OCI-LY7 (cell line): ENCODE data around the gene HIVEP2.

Experiments
- EZH2phosphoT487 ChIP-seq: fragments of 200-600 bp; sonication (generic); IDR thresholded peaks from 2 replicates; pipeline ENCODE4 v1.6.1; 2018; ENCODE audit warnings: low read depth, borderline replicate concordance, mild to moderate bottlenecking, mixed run types, antibody characterized with exemption, low read length, moderate library complexity, mixed read lengths
- TF ChIP-seq, protein P1 (sequence below): fragments of 200-600 bp; sonication (generic); conservative IDR thresholded peaks from 2 replicates; pipeline ENCODE4 v1.5.1; 2014; ENCODE audit warnings: mild to moderate bottlenecking, antibody characterized with exemption, low read length, moderate library complexity, mixed read lengths

DNA sequence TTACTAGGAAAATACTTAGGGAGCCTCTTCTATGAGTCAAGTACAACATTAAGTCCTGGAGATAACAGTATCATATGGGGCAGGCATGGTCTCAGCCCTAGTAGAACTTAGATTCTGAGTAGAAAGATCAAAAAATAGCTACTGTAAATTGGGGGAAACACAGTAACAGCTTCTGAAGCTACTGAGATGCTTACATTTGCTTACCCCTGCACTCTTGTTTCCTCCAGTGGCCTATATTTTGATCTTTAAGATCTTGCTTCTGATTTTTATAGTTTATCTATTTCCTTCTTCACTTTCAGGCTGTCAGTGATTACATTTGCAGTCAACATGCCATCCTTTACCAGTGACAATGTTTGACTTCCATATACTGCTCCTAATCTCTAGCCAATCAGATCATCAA is 35.3 kb downstream of the HIVEP2 start:
- TF ChIP-seq, protein P1, sequence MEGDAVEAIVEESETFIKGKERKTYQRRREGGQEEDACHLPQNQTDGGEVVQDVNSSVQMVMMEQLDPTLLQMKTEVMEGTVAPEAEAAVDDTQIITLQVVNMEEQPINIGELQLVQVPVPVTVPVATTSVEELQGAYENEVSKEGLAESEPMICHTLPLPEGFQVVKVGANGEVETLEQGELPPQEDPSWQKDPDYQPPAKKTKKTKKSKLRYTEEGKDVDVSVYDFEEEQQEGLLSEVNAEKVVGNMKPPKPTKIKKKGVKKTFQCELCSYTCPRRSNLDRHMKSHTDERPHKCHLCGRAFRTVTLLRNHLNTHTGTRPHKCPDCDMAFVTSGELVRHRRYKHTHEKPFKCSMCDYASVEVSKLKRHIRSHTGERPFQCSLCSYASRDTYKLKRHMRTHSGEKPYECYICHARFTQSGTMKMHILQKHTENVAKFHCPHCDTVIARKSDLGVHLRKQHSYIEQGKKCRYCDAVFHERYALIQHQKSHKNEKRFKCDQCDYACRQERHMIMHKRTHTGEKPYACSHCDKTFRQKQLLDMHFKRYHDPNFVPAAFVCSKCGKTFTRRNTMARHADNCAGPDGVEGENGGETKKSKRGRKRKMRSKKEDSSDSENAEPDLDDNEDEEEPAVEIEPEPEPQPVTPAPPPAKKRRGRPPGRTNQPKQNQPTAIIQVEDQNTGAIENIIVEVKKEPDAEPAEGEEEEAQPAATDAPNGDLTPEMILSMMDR, result no peak
- no peak for TF ChIP-seq EZH2phosphoT487
